Sigmoid colon (tissue), 7 donors: ENCODE data around the gene TRAF3. TPM values are rescaled to one million over a fixed set of nuclear protein-coding genes. Genes with fewer than 3 reads are reported as not detected.

Source experiments
- DNase-seq: peaks from one replicate; pipeline ENCODE4 v3.0.0-alpha.2; 2019
- H3K27ac ChIP-seq, 4 donors: fragments of 200-600 bp; sonication (generic); one replicate each; pipeline ENCODE4 v1.5.1; 2016 to 2019; ENCODE audit warnings: mild to moderate bottlenecking in 1 of 4
- H3K27me3 ChIP-seq, 3 donors: fragments of 200-600 bp; sonication (generic); one replicate each; pipeline ENCODE4 v1.5.1; 2019; ENCODE audit warnings: mild to moderate bottlenecking in 1 of 3
- H3K36me3 ChIP-seq, 4 donors: fragments of 200-600 bp; sonication (generic); one replicate each; pipeline ENCODE4 v1.5.1; 2016 to 2019
- H3K4me1 ChIP-seq, 4 donors: fragments of 200-600 bp; sonication (generic); one replicate each; pipeline ENCODE4 v1.5.1; 2017 to 2019
- H3K4me3 ChIP-seq, 4 donors: fragments of 200-600 bp; sonication (generic); one replicate each; pipeline ENCODE4 v1.5.1; 2017 to 2019; ENCODE audit warnings: mild to moderate bottlenecking in 2 of 4, moderate library complexity in 1 of 4
- H3K9me3 ChIP-seq, 4 donors: fragments of 200-600 bp in 3 of 4; sonication (generic) in 3 of 4; one replicate each; pipeline versions ENCODE4 v1.5.1 to v1.6.1; 2013 to 2019
- CTCF ChIP-seq, 4 experiments: fragments of 450-650 bp in 3 of 4; fragments of 200-600 bp in 1 of 4; IDR thresholded peaks; one replicate each; pipeline ENCODE4 v1.5.1; 2016 to 2019; ENCODE audit warnings: antibody characterized with exemption in 4 of 4, mild to moderate bottlenecking in 3 of 4, moderate library complexity in 2 of 4
- EP300 ChIP-seq, 4 donors: sonication (generic); formaldehyde crosslinking; IDR thresholded peaks; one replicate each; pipeline ENCODE4 v1.6.1; 2017; ENCODE audit warnings: antibody characterized with exemption in 4 of 4
- POLR2A ChIP-seq, 2 donors: fragments of 450-650 bp; IDR thresholded peaks; one replicate each; pipeline ENCODE4 v1.6.1; 2016; ENCODE audit warnings: antibody characterized with exemption in 2 of 2, mild to moderate bottlenecking in 2 of 2, moderate library complexity in 2 of 2
- POLR2AphosphoS5 ChIP-seq, 4 donors: sonication (generic); formaldehyde crosslinking; IDR thresholded peaks; one replicate each; pipeline ENCODE4 v1.6.1; 2017; ENCODE audit warnings: antibody characterized with exemption in 4 of 4
- WGBS, 2 donors: extraction: QIAGEN DNeasy Blood & Tissue Kit; methylation state at CpG; one replicate each; pipeline ENCODE4 v1.1.7; 2013; 5-methylcytosine and 5-hydroxymethylcytosine counted together
- intact Hi-C: fragments of 100-400 bp; cut with DNase I; formaldehyde crosslinking; loops from one replicate; pipeline ENCODE4 v1.15.1; 2023
- polyA plus RNA-seq, 3 donors: library from polyadenylated mRNA; stranded (reverse); fragments of 200-250 nt; gene quantifications; one replicate each; pipeline ENCODE4 v1.2.3, GENCODE V29; 2013
- total RNA-seq, 4 donors: library from RNA; depleted of rRNA; stranded (reverse); fragments of >200 nt; gene quantifications; one replicate each; pipeline ENCODE4 v1.1.0, GENCODE V29; 2016
- donor health status: healthy with polysubstance abuse.
- donor health status: Bipolar disorder and iron deficiency.
- donor health status: healthy.

TRAF3 gene
- total and polyA plus RNA-seq, 7 donors, result 9.5 to 18.6 (median 12.3) TPM

GRCh38 chr14:102809870-102810269 is 32.6 kb downstream of the TRAF3 start:
- no peak for TF ChIP-seq CTCF (IDR thresholded peaks at IDR 0.05)
- no peak for TF ChIP-seq POLR2A (IDR thresholded peaks at IDR 0.05)
- no peak for TF ChIP-seq POLR2AphosphoS5 (IDR thresholded peaks at IDR 0.05)
- no peak for TF ChIP-seq EP300 (IDR thresholded peaks at IDR 0.05)
- no peak for DNase-seq
- Histone ChIP-seq H3K4me1 (no peaks in the 10 kb centered on the region), H3K27me3 (no peaks in the 10 kb centered on the region), H3K36me3 (no peaks in the 10 kb centered on the region), H3K9me3 (no peaks in the 10 kb centered on the region), H3K4me3 (no peak overlapping the region), H3K27ac (no peak overlapping the region)
- WGBS, 2 donors, result 76 to 82% methylated on average over 3 of the region's 3 CpGs
- intact Hi-C loops, result no loop called here

DNA sequence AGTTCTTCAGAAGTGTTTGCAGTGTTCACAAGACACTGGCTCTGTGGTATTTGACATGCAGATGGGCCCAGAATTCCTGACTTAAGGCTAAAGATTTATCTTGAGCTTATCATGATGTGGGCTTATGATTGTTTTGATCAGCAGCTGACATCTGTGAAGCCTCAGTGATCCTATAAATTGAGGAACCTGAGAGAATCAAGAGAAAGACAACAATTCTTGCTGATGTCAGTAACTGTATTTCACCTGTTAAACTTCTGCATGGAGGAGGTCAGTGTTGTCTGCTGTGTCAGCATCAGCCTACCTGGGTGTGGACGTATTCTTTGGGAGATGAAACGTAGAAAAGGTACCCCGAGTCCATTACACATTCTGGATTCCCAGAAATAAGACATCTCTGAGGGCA is 33.3 kb downstream of the TRAF3 start:
- TF ChIP-seq EP300 (IDR thresholded peaks at IDR 0.05) (no peak), POLR2A (IDR thresholded peaks at IDR 0.05) (no peak), POLR2AphosphoS5 (IDR thresholded peaks at IDR 0.05) (no peak)
- no peaks in the 10 kb centered on the region for H3K36me3 ChIP-seq
- no peaks in the 10 kb centered on the region for H3K4me1 ChIP-seq
- no peaks in the 10 kb centered on the region for H3K9me3 ChIP-seq
- intact Hi-C loops, result no loop called here
- no peaks in the 10 kb centered on the region for H3K27me3 ChIP-seq
- no peak for DNase-seq
- no peak overlapping the region for H3K27ac ChIP-seq
- H3K4me3 ChIP-seq, result no peak overlapping the region
- WGBS, 2 donors, result 85 to 92% methylated on average over 3 of the region's 3 CpGs

DNA sequence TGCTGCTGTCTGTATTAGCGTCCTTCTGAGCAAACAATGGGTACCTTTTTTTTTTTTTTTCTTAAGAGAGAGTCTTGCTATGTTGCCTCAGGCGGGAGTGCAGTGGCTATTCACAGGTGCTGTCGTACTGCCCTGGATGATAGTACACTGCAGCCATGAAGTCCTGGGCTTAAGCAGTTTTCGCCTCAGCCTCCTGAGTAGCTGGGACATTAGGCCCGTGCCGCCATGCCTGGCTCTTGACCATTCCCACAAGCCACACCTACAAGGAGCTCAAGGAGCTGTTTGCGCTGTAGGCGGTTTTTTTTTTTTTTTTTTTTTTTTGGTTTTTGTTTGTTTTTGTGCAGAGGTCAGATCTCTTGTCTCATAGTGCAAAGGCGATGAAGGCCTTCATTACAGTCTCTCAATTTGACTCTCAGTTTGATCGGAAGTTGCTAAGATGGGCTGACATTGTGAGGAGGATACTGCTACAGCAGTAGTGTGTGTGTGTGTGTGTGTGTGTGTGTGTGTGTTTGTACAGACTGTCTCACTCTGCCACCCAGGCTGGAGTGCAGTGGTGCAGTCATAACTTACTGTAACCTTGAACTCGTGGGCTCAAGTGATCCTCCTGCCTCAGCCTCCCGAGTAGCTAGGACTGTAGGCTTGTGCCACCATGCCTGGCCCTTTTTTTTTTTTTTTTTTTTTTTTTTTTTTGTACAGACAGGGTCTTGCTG is 34.2 kb downstream of the TRAF3 start:
- intact Hi-C loops, result no loop called here
- H3K27ac ChIP-seq, result no peak overlapping the region
- WGBS, 2 donors, result 48 to 84% methylated on average over 12 of the region's 12 CpGs
- H3K36me3 ChIP-seq, result no peaks in the 10 kb centered on the region
- no peak overlapping the region for H3K4me3 ChIP-seq
- no peak for DNase-seq
- TF ChIP-seq EP300 (IDR thresholded peaks at IDR 0.05), result no peak
- TF ChIP-seq POLR2AphosphoS5 (IDR thresholded peaks at IDR 0.05), result no peak
- no peak for TF ChIP-seq CTCF (IDR thresholded peaks at IDR 0.05)
- no peak for TF ChIP-seq POLR2A (IDR thresholded peaks at IDR 0.05)
- no peaks in the 10 kb centered on the region for H3K4me1 ChIP-seq
- H3K9me3 ChIP-seq, result no peaks in the 10 kb centered on the region
- no peaks in the 10 kb centered on the region for H3K27me3 ChIP-seq

DNA sequence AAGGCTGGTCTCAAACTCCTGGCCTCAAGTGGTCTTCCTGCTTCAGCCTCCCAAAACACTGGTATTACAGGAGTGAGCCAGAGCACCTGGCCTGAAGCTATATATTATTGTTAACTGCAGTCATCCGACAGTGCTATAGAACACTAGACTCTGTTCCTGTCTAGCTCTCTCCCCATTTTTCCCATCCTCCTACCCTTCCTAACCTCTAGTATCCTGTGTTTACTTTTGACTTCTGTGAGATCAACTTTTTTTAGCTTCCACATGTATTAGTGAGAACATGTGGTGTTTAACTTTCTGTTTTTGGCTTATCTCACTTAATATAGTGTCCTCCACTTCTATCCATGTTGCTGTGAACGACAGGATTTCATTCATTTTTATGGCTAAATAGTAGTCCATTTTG is 34.7 kb downstream of the TRAF3 start:
- Histone ChIP-seq H3K9me3 (no peaks in the 10 kb centered on the region), H3K4me3 (no peak overlapping the region), H3K27ac (no peak overlapping the region), H3K36me3 (no peaks in the 10 kb centered on the region), H3K4me1 (no peaks in the 10 kb centered on the region), H3K27me3 (no peaks in the 10 kb centered on the region)
- intact Hi-C loops, result no loop called here
- 79 to 85% methylated on average over 2 of the region's 2 CpGs for WGBS, 2 donors
- no peak for TF ChIP-seq POLR2A (IDR thresholded peaks at IDR 0.05)
- no peak for TF ChIP-seq CTCF (IDR thresholded peaks at IDR 0.05)
- TF ChIP-seq EP300 (IDR thresholded peaks at IDR 0.05), result no peak
- no peak for TF ChIP-seq POLR2AphosphoS5 (IDR thresholded peaks at IDR 0.05)
- no peak for DNase-seq

- Histone ChIP-seq H3K36me3 (no peaks in the 10 kb centered on the region), H3K9me3 (no peaks in the 10 kb centered on the region), H3K4me1 (no peaks in the 10 kb centered on the region), H3K27me3 (no peaks in the 10 kb centered on the region), H3K27ac (no peak overlapping the region), H3K4me3 (no peak overlapping the region)
- DNase-seq, result no peak
- 97% methylated on average over 5 of the region's 5 CpGs for WGBS, 2 donors
- intact Hi-C loops, result no loop called here
- no peak for TF ChIP-seq EP300 (IDR thresholded peaks at IDR 0.05)
- TF ChIP-seq POLR2A (IDR thresholded peaks at IDR 0.05), result no peak
- TF ChIP-seq POLR2AphosphoS5 (IDR thresholded peaks at IDR 0.05), result no peak
- no peak for TF ChIP-seq CTCF (IDR thresholded peaks at IDR 0.05)
Measured at GRCh38 chr14:102813691-102814090, 36.4 kb downstream of the TRAF3 start.
